Osteocyte (in vitro differentiated cells): ENCODE measurements around the gene SLC39A13. TPM values are rescaled to one million over a fixed set of nuclear protein-coding genes. Genes with fewer than 3 reads are reported as not detected.

ENCODE experiments used
- DNase-seq: peaks from one replicate; pipeline ENCODE4 v3.0.0; 2021; ENCODE audit warnings: mixed read lengths; ENCODE audit not compliant: unreplicated experiment; ENCODE audit errors: extremely low spot score
- H3K27ac Mint-ChIP-seq: one replicate; pipeline ENCODE4 v1.8.0; 2021; ENCODE audit warnings: mild to moderate bottlenecking, mixed read lengths; ENCODE audit not compliant: unreplicated experiment
- H3K27me3 Mint-ChIP-seq: one replicate; pipeline ENCODE4 v1.8.0; 2021; ENCODE audit warnings: mixed read lengths; ENCODE audit not compliant: unreplicated experiment
- H3K36me3 Mint-ChIP-seq: one replicate; pipeline ENCODE4 v1.8.0; 2021; ENCODE audit warnings: mixed read lengths; ENCODE audit not compliant: unreplicated experiment
- H3K4me1 Mint-ChIP-seq: one replicate; pipeline ENCODE4 v1.8.0; 2021; ENCODE audit warnings: mixed read lengths; ENCODE audit not compliant: unreplicated experiment
- H3K4me3 Mint-ChIP-seq: one replicate; pipeline ENCODE4 v1.8.0; 2021; ENCODE audit warnings: mild to moderate bottlenecking, moderate library complexity, mixed read lengths; ENCODE audit not compliant: unreplicated experiment
- H3K9me3 Mint-ChIP-seq: one replicate; pipeline ENCODE4 v1.8.0; 2021; ENCODE audit warnings: mixed read lengths; ENCODE audit not compliant: unreplicated experiment
- total RNA-seq: library from RNA; stranded (reverse); gene quantifications from 2 replicates; pipeline ENCODE4 v1.2.1, GENCODE V29; 2021
- TF ChIP-seq, protein P1 (sequence below): fragments of 200-600 bp; sonication (generic); IDR thresholded peaks from 2 replicates; pipeline ENCODE4 v1.5.0; 2021; ENCODE audit warnings: antibody characterized with exemption, mild to moderate bottlenecking, moderate library complexity

SLC39A13 gene
- total RNA-seq, 1 donor from 2014 or later, result 98.7 TPM

DNA sequence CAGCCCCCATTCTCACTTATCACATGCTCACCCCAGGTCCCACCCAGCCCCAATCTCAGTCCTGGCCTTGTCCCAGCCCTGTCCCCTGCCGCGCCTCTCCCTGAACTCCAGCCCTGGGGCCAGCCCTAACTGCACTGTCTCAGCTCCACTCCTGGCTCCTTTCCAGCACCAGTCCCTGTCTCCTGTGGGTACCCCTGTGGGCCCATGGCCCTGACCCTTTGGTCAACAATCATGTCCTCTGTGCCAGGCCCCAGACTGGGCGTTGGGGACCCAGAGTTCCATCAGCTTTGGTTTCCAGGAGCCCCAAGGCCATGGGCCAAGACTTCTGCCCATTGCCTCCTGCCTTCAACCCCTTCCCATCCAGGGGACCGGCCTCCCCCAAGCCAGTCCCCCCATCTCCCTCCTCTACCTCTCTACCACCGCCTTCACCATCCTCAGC is 30.8 kb upstream of the SLC39A13 start:
- TF ChIP-seq, protein P1, sequence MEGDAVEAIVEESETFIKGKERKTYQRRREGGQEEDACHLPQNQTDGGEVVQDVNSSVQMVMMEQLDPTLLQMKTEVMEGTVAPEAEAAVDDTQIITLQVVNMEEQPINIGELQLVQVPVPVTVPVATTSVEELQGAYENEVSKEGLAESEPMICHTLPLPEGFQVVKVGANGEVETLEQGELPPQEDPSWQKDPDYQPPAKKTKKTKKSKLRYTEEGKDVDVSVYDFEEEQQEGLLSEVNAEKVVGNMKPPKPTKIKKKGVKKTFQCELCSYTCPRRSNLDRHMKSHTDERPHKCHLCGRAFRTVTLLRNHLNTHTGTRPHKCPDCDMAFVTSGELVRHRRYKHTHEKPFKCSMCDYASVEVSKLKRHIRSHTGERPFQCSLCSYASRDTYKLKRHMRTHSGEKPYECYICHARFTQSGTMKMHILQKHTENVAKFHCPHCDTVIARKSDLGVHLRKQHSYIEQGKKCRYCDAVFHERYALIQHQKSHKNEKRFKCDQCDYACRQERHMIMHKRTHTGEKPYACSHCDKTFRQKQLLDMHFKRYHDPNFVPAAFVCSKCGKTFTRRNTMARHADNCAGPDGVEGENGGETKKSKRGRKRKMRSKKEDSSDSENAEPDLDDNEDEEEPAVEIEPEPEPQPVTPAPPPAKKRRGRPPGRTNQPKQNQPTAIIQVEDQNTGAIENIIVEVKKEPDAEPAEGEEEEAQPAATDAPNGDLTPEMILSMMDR, result no peak
- H3K9me3 Mint-ChIP-seq, result no peaks in the 10 kb centered on the region
- no peaks in the 10 kb centered on the region for H3K36me3 Mint-ChIP-seq
- H3K27me3 Mint-ChIP-seq, result no peaks in the 10 kb centered on the region
- peak; percentile 80 for DNase-seq
- no peak overlapping the region for H3K4me3 Mint-ChIP-seq
- no peaks in the 10 kb centered on the region for H3K4me1 Mint-ChIP-seq
- no peak overlapping the region for H3K27ac Mint-ChIP-seq

DNA sequence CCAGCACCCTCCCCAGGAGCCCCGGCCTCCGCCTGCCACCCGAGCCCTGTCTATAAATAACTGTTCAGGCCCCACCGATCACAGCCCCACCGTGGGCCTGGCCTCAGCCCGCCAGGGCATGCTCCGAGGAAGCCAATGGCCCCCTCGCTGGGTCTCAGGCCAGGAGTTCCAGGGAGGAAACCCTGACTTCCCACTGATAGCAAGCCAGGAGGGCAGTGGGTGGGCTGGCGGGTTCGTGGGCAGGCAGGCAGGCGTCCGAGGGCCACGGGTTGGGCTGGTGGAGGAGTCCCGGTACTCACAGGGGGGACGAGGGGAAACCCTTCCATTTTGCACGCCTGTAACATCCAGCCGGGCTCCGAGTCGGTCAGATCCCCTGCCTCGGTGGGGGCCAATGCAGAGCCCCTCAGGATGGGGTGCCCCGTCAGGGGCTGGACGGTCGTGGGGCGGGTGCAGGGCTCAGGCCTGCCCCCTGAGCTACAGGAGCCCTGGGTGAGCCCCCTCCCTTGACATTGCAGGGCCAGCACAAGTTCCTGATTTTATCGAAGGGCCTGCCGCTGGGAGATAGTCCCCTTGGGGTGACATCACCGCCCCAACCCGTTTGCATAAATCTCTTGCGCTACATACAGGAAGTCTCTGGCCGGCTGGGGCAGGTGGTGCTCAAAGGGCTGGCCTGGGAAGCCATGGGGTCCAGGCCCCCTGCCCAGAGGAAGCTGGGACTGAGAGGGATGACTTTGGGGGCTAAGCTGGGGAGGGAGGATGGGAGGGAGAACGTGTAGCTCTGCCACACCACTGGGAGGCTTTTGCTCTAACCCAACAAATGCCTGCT is 30.2 kb upstream of the SLC39A13 start, which contains the start of gene SPI1:
SPI1 (minus strand) TSS at position 538 of the 826 bp plus-strand sequence; CDS start at position 344, 194 bp downstream.
- Mint-ChIP-seq H3K27me3 (no peaks in the 10 kb centered on the region), H3K36me3 (no peaks in the 10 kb centered on the region), H3K4me1 (no peaks in the 10 kb centered on the region), H3K27ac (no peak within 1 kb of the TSS), H3K4me3 (no peak within 1 kb of the TSS), H3K9me3 (no peaks in the 10 kb centered on the region)
- DNase-seq, result no peak
- TF ChIP-seq, protein P1, result no peak

DNA sequence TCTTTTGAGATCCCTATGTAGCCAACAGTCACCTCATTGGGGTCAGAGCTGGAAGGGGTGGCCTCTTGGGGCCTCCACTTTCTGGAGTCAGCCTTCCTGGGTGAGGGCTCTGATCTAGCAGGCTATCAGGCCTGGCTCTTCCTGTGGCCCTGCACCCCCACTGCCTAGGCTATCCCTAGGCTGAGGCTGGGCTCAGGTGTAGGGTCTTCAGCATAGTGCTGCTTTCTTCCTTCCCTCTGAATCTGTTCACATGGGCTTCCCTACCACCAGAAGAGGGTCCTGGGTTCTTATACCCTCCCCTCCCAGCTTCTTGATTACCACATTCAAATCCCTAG is 29.6 kb upstream of the SLC39A13 start:
- H3K9me3 Mint-ChIP-seq, result no peaks in the 10 kb centered on the region
- no peak overlapping the region for H3K4me3 Mint-ChIP-seq
- no peaks in the 10 kb centered on the region for H3K27me3 Mint-ChIP-seq
- DNase-seq, result no peak
- no peak overlapping the region for H3K27ac Mint-ChIP-seq
- H3K36me3 Mint-ChIP-seq, result no peaks in the 10 kb centered on the region
- no peaks in the 10 kb centered on the region for H3K4me1 Mint-ChIP-seq
- TF ChIP-seq, protein P1, result no peak

DNA sequence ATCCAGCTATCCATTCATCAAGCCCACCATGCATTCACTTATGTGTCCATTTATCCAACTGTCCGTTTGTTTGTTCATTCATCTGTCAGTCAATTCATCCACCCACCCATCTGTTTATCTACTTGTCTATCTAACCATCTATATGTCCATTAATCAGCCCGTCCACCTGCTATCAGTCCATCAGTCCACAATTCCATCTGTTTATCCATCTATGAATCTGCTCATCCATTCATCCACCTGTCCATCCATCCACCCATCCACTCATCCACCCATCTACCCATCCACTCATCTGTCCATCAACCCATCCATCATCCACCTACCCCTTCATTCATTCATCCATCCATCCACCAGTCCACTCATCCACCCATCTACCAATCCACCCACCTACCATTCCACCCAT is 29.1 kb upstream of the SLC39A13 start:
- Mint-ChIP-seq H3K36me3 (no peaks in the 10 kb centered on the region), H3K4me3 (no peak overlapping the region), H3K4me1 (no peaks in the 10 kb centered on the region), H3K27me3 (no peaks in the 10 kb centered on the region), H3K9me3 (no peaks in the 10 kb centered on the region), H3K27ac (no peak overlapping the region)
- TF ChIP-seq, protein P1, result no peak
- no peak for DNase-seq

DNA sequence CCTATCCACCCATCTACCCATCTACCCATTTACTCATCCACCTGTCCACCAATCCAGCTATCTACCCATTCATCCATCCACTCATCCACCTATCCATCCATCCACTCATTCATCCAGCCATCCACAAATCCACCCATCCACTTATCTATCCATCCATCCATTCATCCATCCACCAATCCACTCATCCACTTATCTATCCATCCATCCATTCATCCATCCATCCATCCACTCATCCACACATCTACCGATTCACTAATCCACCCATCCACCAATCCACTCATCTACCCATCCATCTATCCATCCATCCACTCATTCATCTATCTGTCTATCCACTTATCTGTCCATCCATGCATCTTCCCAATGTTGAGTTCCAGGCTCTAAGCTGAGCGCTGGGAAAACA is 28.3 kb upstream of the SLC39A13 start:
- DNase-seq, result no peak
- TF ChIP-seq, protein P1, result no peak
- Mint-ChIP-seq H3K27ac (no peak overlapping the region), H3K27me3 (no peaks in the 10 kb centered on the region), H3K36me3 (no peaks in the 10 kb centered on the region), H3K9me3 (no peaks in the 10 kb centered on the region), H3K4me1 (no peaks in the 10 kb centered on the region), H3K4me3 (no peak overlapping the region)
